ENCODE data around the gene ST3GAL2. TPM values are rescaled to one million over a fixed set of nuclear protein-coding genes. Genes with fewer than 3 reads are reported as not detected.
A peak's percentile ranks its signal among the peaks of the same experiment; 100 is the strongest.

The ST3GAL2 gene
- total and polyA plus RNA-seq, 9 of the 15 experiments (the other 6 are each of a cell fraction or from before 2014, with no cell fraction given): 1.5 to 108 (median 34.3) TPM

GRCh38 chr16:70437017-70437581 is 1.8 kb downstream of the ST3GAL2 start (continued):
- peak; percentile 62 for TF ChIP-seq TAF1 (IDR thresholded peaks at IDR 0.05; ENCODE audit: control insufficient read depth, extremely low read depth, insufficient read depth, low read length, severe bottlenecking)
- TF ChIP-seq RBFOX2 (IDR thresholded peaks at IDR 0.05; ENCODE audit: low read depth, low read length): peak; percentile 55
- TF ChIP-seq, protein P1, sequence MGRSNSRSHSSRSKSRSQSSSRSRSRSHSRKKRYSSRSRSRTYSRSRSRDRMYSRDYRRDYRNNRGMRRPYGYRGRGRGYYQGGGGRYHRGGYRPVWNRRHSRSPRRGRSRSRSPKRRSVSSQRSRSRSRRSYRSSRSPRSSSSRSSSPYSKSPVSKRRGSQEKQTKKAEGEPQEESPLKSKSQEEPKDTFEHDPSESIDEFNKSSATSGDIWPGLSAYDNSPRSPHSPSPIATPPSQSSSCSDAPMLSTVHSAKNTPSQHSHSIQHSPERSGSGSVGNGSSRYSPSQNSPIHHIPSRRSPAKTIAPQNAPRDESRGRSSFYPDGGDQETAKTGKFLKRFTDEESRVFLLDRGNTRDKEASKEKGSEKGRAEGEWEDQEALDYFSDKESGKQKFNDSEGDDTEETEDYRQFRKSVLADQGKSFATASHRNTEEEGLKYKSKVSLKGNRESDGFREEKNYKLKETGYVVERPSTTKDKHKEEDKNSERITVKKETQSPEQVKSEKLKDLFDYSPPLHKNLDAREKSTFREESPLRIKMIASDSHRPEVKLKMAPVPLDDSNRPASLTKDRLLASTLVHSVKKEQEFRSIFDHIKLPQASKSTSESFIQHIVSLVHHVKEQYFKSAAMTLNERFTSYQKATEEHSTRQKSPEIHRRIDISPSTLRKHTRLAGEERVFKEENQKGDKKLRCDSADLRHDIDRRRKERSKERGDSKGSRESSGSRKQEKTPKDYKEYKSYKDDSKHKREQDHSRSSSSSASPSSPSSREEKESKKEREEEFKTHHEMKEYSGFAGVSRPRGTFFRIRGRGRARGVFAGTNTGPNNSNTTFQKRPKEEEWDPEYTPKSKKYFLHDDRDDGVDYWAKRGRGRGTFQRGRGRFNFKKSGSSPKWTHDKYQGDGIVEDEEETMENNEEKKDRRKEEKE (IDR thresholded peaks at IDR 0.05; ENCODE audit: borderline replicate concordance in 1 of 2, control insufficient read depth in 1 of 2, low read depth in 2 of 2, low read length in 1 of 2): no peak
- no peak for TF ChIP-seq IFI16 (CRISPR knock-in tag; IDR thresholded peaks at IDR 0.05)
- TF ChIP-seq GATA2 (CRISPR knock-in tag; IDR thresholded peaks at IDR 0.05): 0 out of 2 replicates have a peak, but pooled peaks have one; percentile 38
- peak; percentile 78 for TF ChIP-seq CBFA2T2 (conservative IDR thresholded peaks at IDR 0.05)
- peak; percentile 55; the same call in 1 of the 2 replicates for TF ChIP-seq POLR2AphosphoS5 (IDR thresholded peaks at IDR 0.05; ENCODE audit: control insufficient read depth, insufficient read depth, low read depth, low read length)
- peak; percentile 96 for TF ChIP-seq PHF21A (IDR thresholded peaks at IDR 0.05; ENCODE audit: borderline replicate concordance, low read depth)
- TF ChIP-seq PHB (CRISPR knock-in tag; IDR thresholded peaks at IDR 0.05): no peak
- peak; percentile 77 for TF ChIP-seq ARID1B (IDR thresholded peaks at IDR 0.05)
- TF ChIP-seq SMARCE1 (IDR thresholded peaks at IDR 0.05): peak; percentile 23; the same call in 1 of the 2 replicates
- TF ChIP-seq CHAMP1 (IDR thresholded peaks at IDR 0.05): no peak
- no peak for TF ChIP-seq CC2D1A (IDR thresholded peaks at IDR 0.05)
- no peak for TF ChIP-seq IRF1 (CRISPR knock-in tag; IDR thresholded peaks at IDR 0.05; ENCODE audit: borderline replicate concordance)
- TF ChIP-seq BRF1 (IDR thresholded peaks at IDR 0.05; ENCODE audit: borderline replicate concordance, extremely low read depth, insufficient read length): no peak
- peak; percentile 81 for TF ChIP-seq CTBP1 (IDR thresholded peaks at IDR 0.05; ENCODE audit: borderline replicate concordance)
- peak in 1 of 2 experiments; percentile 70; a peak in 1 of 4 replicates for TF ChIP-seq ARNT (IDR thresholded peaks at IDR 0.05)
- TF ChIP-seq XRCC5 (IDR thresholded peaks at IDR 0.05; ENCODE audit: low read depth, low read length): no peak
- no peak for TF ChIP-seq ERF (CRISPR knock-in tag; IDR thresholded peaks at IDR 0.05)
- TF ChIP-seq POLR3A (IDR thresholded peaks at IDR 0.05; ENCODE audit: borderline replicate concordance, extremely low read depth, insufficient read depth, insufficient read length): no peak
- TF ChIP-seq MYC (IDR thresholded peaks at IDR 0.05; ENCODE audit: low read depth, low read length): peak; percentile 75
- no peak for TF ChIP-seq MYC (CRISPR knock-in tag; IDR thresholded peaks at IDR 0.05; ENCODE audit: borderline replicate concordance, low read depth)
- no peak for TF ChIP-seq PRPF4 (IDR thresholded peaks at IDR 0.05; ENCODE audit: insufficient read depth, low read depth, low read length, poor library complexity, severe bottlenecking)

All from K562 (cell line).